Astrocyte of the spinal cord (primary cell): ENCODE results near the gene URB1.
A peak's percentile ranks its signal among the peaks of the same experiment; 100 is the strongest.

Source experiments
- DNase-seq: peaks from one replicate; pipeline ENCODE4 v3.0.0; 2011; ENCODE audit warnings: low read depth, low spot score
- H3K4me3 ChIP-seq: 2 replicates; pipeline ENCODE4 v1.5.1; 2011; ENCODE audit warnings: low read depth, mild to moderate bottlenecking, low read length, moderate library complexity
- in situ Hi-C: cut with HindIII; loops from 2 replicates; pipeline ENCODE4 v1.10.0; 2017; ENCODE audit warnings: low sequenced_read_pairs
- TF ChIP-seq, protein P1 (sequence below): IDR thresholded peaks from 2 replicates; pipeline ENCODE4 v1.5.1; 2012; ENCODE audit warnings: low read depth, mild to moderate bottlenecking, low read length, inconsistent platforms

Gene URB1

DNA sequence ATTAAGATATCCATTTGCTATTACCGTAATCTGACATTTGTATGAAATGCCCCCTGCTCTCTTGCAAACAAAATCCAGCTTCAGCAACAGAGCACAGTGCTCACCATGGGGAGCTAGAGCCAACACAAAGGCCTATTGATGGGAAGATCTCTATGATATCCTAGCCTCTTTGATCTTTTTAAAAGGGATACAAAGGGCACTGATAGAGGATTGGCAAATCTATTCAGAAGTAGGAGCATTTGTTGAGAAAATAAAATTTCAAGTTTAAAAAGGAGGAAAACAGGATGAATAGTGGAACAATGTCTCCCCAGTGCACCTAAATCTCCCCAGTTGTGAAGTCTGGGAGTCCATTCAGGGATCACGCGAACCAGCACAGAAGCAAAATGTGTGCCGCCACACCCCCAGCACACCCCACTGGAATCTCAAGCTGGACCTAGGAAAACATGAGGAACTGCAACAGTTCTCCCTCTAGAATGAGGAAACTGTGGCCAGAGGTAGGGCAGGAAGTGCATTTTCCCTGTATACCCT, 62.0 kb downstream of the URB1 start:
- no peak for DNase-seq
- H3K4me3 ChIP-seq, result no peak overlapping the region
- TF ChIP-seq, protein P1, sequence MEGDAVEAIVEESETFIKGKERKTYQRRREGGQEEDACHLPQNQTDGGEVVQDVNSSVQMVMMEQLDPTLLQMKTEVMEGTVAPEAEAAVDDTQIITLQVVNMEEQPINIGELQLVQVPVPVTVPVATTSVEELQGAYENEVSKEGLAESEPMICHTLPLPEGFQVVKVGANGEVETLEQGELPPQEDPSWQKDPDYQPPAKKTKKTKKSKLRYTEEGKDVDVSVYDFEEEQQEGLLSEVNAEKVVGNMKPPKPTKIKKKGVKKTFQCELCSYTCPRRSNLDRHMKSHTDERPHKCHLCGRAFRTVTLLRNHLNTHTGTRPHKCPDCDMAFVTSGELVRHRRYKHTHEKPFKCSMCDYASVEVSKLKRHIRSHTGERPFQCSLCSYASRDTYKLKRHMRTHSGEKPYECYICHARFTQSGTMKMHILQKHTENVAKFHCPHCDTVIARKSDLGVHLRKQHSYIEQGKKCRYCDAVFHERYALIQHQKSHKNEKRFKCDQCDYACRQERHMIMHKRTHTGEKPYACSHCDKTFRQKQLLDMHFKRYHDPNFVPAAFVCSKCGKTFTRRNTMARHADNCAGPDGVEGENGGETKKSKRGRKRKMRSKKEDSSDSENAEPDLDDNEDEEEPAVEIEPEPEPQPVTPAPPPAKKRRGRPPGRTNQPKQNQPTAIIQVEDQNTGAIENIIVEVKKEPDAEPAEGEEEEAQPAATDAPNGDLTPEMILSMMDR, result no peak
- in situ Hi-C loops, result no loop called here

DNA sequence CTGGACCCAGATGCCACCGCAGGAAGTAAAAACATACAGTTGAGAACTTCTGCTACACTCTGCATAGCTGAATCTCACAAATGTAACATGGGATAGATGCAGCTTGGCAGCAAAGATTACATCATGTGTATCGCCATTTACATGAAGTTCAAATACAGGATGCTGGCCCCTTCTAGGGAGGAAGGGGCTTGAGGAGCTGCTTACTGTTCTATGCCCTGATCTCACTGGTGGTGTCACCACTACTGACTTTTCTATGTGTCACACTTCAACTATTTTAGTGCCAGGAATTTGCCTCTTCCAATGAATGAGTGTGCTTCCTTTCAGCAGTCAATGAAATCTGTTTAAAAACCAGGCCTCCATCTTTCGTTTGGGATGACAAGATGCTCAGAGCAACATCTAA, 63.0 kb downstream of the URB1 start:
- DNase-seq, result peak; percentile 22
- in situ Hi-C loops, result no loop called here
- TF ChIP-seq, protein P1, result no peak
- no peak overlapping the region for H3K4me3 ChIP-seq

DNA sequence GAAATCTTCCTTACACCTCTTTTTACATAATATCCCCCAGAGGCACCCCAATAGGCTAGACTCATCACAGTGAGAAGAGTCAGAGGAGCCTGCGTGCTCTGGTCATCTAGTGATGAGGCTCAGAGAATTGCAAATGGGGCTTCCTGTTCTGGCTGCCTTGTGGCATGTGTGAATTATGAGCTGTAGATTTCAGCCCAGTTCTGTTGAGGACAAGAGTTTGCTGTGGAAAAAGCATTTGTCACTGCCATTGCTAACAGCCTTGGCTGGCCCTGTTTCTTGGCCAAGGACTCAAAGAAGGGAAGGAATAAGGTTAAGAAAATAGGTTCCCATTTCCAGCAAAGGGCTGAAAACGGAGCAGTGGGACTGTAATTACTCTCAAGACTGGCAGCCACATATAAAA, 63.5 kb downstream of the URB1 start:
- TF ChIP-seq, protein P1, result no peak
- DNase-seq, result peak; percentile 46
- in situ Hi-C loops, result no loop called here

DNA sequence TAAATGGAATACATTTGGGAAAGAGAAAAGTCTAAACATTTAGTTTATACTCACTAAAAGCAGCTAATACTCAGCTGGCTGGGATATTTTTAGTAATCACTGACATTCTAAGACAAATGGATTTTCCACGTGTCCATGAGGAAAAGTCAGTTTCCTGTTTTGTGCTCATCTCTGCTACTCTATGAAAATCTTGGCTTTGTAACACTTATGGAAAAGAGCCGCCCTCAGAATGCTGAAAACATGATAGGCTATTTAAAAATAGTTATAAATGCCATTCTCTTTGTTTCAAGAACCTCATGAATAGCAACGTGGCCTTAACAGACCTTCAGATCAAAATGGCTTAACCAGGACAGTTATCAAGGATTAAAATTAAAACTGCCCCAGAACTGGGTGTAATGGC, 64.2 kb downstream of the URB1 start:
- in situ Hi-C loops, result no loop called here
- TF ChIP-seq, protein P1, result no peak
- no peak overlapping the region for H3K4me3 ChIP-seq
- peak; percentile 16 for DNase-seq

More for the DNA sequence above, 63.5 kb downstream of the URB1 start:
- H3K4me3 ChIP-seq, result no peak overlapping the region

DNA sequence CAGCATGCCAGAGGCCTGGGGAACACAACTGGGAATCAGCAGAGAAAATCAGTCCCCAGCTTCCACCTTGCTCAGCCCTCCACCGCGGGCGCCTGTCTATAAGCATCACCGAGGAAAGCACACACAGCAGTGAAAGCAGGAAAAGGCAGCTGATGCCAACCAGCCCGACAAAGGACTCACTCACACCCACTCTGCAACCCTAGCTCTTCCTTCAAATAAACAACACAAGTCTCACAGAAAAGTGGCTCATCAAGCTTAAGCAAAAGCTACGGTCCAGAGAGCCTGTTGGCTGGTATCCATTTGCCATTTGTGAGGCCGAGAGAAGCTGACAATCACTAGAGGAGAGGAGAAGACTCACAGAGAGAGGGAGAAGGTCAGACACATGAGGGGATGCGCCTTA, 67.1 kb downstream of the URB1 start:
- TF ChIP-seq, protein P1, result no peak
- DNase-seq, result no peak
- in situ Hi-C loops, result no loop called here
- H3K4me3 ChIP-seq, result no peak overlapping the region

DNA sequence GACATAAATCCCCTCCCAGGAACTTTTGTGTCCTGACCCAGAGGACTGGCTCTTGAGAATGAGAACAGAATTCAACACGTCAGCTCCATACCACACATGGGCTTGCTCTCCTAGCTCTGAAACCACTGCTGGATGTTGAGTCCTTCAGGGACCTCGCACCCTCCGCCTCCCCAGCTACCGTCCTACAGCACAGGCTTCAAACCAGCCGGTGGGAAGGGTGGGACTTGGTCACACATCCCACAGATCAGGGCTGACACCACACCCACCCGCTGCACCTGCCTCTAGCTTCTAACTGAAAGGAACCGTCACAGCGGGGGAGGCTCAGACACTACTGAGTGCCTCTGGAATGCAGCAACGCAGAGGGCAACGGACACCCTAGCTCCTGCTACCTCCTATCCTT, 70.1 kb downstream of the URB1 start:
- in situ Hi-C loops, result no loop called here
- TF ChIP-seq, protein P1, result no peak
- no peak for DNase-seq
- no peak overlapping the region for H3K4me3 ChIP-seq

DNA sequence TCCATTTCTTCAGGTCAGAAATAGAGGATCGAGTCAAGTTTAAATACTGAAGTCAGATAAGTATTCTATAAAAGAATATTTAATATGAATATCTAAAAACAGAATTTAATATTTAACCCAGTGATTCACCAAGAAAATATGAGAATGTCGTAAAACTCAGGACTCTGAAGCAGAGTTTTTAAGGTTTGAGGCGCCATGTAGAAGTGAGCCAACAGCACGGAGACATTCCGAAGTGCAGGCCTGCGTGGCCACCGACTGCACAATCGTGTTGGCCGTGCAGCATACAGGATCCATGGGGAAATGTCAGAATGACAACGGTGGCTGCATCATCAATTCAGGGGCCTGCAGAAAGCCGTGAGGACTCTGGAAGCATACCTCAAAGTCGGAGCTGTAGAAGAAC, 70.7 kb downstream of the URB1 start:
- DNase-seq, result no peak
- TF ChIP-seq, protein P1, result no peak
- in situ Hi-C loops, result no loop called here
- H3K4me3 ChIP-seq, result no peak overlapping the region
